ENCODE data around the gene COL6A1.
"Not testable (repeated sequence)": the region's sequence is repeated elsewhere in the genome, so short reads cannot be mapped to it uniquely, and the experiment has no call there.

Gene COL6A1

GRCh38 chr21:46045154-46045553, 63.6 kb downstream of the COL6A1 start:
- no peak for TF ChIP-seq POLR2AphosphoS5 (IDR thresholded peaks at IDR 0.05; ENCODE audit: low read depth, low read length)
- no peak for TF ChIP-seq TAF1 (IDR thresholded peaks at IDR 0.05; ENCODE audit: borderline replicate concordance, low read depth, low read length)
- no peak for TF ChIP-seq POLR2A (IDR thresholded peaks at IDR 0.05; ENCODE audit: low read depth, low read length)
- FAIRE-seq: no peak
- DNase-seq (ENCODE audit: insufficient read length): no peak

GRCh38 chr21:46046471-46046870, 64.9 kb downstream of the COL6A1 start:
- FAIRE-seq: no peak
- no peak for DNase-seq (ENCODE audit: insufficient read length)
- TF ChIP-seq TAF1 (IDR thresholded peaks at IDR 0.05; ENCODE audit: borderline replicate concordance, low read depth, low read length) (no peak), POLR2A (IDR thresholded peaks at IDR 0.05; ENCODE audit: low read depth, low read length) (no peak), POLR2AphosphoS5 (IDR thresholded peaks at IDR 0.05; ENCODE audit: low read depth, low read length) (no peak)

- not testable (repeated sequence) for FAIRE-seq; DNase-seq (ENCODE audit: insufficient read length)
Measured at GRCh38 chr21:46046906-46047305, 65.3 kb downstream of the COL6A1 start.

- FAIRE-seq (no peak), DNase-seq (ENCODE audit: insufficient read length) (no peak)
- TF ChIP-seq POLR2A (IDR thresholded peaks at IDR 0.05; ENCODE audit: low read depth, low read length) (no peak), POLR2AphosphoS5 (IDR thresholded peaks at IDR 0.05; ENCODE audit: low read depth, low read length) (no peak), TAF1 (IDR thresholded peaks at IDR 0.05; ENCODE audit: borderline replicate concordance, low read depth, low read length) (no peak)
Measured at GRCh38 chr21:46048926-46049889, 67.6 kb downstream of the COL6A1 start.

- no peak for FAIRE-seq
- no peak for TF ChIP-seq POLR2AphosphoS5 (IDR thresholded peaks at IDR 0.05; ENCODE audit: low read depth, low read length)
- no peak for TF ChIP-seq POLR2A (IDR thresholded peaks at IDR 0.05; ENCODE audit: low read depth, low read length)
- no peak for TF ChIP-seq TAF1 (IDR thresholded peaks at IDR 0.05; ENCODE audit: borderline replicate concordance, low read depth, low read length)
- DNase-seq (ENCODE audit: insufficient read length): no peak
Measured at GRCh38 chr21:46049890-46050667, 68.5 kb downstream of the COL6A1 start.

GRCh38 chr21:46050668-46051378, 69.3 kb downstream of the COL6A1 start:
- no peak for FAIRE-seq
- no peak for DNase-seq (ENCODE audit: insufficient read length)
- TF ChIP-seq TAF1 (IDR thresholded peaks at IDR 0.05; ENCODE audit: borderline replicate concordance, low read depth, low read length) (no peak), POLR2A (IDR thresholded peaks at IDR 0.05; ENCODE audit: low read depth, low read length) (no peak), POLR2AphosphoS5 (IDR thresholded peaks at IDR 0.05; ENCODE audit: low read depth, low read length) (no peak)

- FAIRE-seq: no peak
- DNase-seq (ENCODE audit: insufficient read length): no peak
- TF ChIP-seq POLR2A (IDR thresholded peaks at IDR 0.05; ENCODE audit: low read depth, low read length): no peak
- no peak for TF ChIP-seq TAF1 (IDR thresholded peaks at IDR 0.05; ENCODE audit: borderline replicate concordance, low read depth, low read length)
- TF ChIP-seq POLR2AphosphoS5 (IDR thresholded peaks at IDR 0.05; ENCODE audit: low read depth, low read length): no peak
Measured at GRCh38 chr21:46051379-46051770, 69.8 kb downstream of the COL6A1 start.

GRCh38 chr21:46051821-46052675, 70.5 kb downstream of the COL6A1 start:
- no peak for FAIRE-seq
- no peak for TF ChIP-seq POLR2A (IDR thresholded peaks at IDR 0.05; ENCODE audit: low read depth, low read length)
- no peak for TF ChIP-seq TAF1 (IDR thresholded peaks at IDR 0.05; ENCODE audit: borderline replicate concordance, low read depth, low read length)
- TF ChIP-seq POLR2AphosphoS5 (IDR thresholded peaks at IDR 0.05; ENCODE audit: low read depth, low read length): no peak
- no peak for DNase-seq (ENCODE audit: insufficient read length)

GRCh38 chr21:46052703-46053651, 71.4 kb downstream of the COL6A1 start:
- no peak for DNase-seq (ENCODE audit: insufficient read length)
- no peak for TF ChIP-seq TAF1 (IDR thresholded peaks at IDR 0.05; ENCODE audit: borderline replicate concordance, low read depth, low read length)
- TF ChIP-seq POLR2A (IDR thresholded peaks at IDR 0.05; ENCODE audit: low read depth, low read length): no peak
- TF ChIP-seq POLR2AphosphoS5 (IDR thresholded peaks at IDR 0.05; ENCODE audit: low read depth, low read length): no peak
- FAIRE-seq: no peak

GRCh38 chr21:46054031-46054430, 72.5 kb downstream of the COL6A1 start:
- FAIRE-seq: no peak
- TF ChIP-seq TAF1 (IDR thresholded peaks at IDR 0.05; ENCODE audit: borderline replicate concordance, low read depth, low read length): no peak
- DNase-seq (ENCODE audit: insufficient read length): no peak
